ENCODE data around the gene PRDM16.

The PRDM16 gene

DNA sequence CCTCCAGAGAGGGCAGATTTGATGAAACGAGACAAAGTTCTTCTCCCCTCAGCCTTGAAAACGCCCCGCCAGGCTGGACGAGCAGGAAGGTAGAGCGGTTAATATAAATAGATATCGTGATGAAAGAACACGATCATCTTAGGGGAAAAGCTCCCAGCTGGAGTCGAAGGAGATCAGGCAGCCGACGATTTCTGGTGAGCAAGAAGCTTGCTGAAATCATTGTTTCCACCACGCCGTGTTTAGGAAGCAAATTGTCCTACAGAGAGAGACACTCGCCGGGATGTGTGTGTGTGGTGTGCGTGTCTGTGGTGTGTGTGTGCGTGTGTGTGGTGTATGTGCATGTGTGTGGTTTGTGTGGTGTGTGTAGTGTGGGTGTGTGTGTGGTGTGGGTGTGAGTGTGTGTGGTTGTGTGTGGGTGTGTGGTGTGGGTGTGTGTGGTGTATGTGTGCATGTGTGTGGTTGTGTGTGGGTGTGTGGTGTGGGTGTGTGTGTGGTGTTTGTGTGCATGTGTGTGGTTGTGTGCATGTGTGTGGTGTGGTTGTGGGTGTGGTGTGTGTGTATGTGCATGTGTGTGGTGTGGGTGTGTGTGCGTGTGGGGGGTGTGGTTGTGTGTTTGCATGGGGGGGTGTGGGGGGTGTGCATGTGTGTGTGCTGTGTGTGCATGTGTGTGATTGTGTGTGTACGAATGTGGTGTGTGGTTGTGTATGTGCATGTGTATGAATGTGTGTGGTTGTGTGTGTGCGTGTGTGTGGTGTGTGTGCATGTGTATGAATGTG, 340.6 kb downstream of the PRDM16 start:
- DNase-seq, result no peak

DNA sequence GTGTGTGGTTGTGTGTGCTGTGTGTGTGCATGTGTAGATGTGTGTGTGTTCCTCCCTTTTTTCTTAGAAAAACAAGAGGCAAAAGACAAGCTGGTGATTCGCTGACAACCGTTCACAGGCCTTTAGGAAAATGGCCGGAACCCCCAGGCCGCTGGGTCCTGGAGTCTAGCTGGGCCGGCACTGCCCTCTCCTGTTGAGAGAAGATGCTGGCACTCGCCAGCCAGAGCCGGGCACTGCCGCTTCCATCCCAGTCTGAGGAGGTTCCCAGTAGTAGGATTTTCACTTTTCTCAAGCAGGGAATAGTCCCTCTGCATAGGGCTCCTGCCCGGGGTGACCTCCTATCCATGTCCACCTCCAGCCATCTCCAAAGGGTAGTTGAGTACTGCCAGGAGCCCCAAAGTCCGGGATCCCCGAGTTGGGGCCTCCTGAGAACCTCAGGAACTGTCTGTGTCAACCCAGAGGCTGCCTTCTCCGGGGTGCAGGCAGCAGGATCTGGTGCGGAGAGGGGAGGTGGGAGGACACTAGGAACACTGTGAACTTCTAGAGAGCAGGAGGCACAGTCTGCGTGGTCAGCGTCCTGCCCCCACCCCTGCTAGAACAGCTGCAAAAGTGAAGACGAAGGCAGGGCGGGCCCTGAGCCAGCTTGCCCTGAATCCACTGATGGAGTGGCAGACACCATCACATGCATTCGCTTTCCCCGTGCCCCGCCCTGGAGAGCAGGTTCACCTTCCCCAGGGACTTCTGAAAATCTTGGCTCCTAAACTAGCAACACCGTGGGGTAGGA, 341.3 kb downstream of the PRDM16 start:
- no peak for DNase-seq

DNA sequence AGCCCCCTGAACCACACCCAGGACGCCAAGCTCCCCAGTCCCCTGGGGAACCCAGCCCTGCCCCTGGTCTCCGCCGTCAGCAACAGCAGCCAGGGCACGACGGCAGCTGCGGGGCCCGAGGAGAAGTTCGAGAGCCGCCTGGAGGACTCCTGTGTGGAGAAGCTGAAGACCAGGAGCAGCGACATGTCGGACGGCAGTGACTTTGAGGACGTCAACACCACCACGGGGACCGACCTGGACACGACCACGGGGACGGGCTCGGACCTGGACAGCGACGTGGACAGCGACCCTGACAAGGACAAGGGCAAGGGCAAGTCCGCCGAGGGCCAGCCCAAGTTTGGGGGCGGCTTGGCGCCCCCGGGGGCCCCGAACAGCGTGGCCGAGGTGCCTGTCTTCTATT, 342.8 kb downstream of the PRDM16 start:
- DNase-seq, result no peak

DNA sequence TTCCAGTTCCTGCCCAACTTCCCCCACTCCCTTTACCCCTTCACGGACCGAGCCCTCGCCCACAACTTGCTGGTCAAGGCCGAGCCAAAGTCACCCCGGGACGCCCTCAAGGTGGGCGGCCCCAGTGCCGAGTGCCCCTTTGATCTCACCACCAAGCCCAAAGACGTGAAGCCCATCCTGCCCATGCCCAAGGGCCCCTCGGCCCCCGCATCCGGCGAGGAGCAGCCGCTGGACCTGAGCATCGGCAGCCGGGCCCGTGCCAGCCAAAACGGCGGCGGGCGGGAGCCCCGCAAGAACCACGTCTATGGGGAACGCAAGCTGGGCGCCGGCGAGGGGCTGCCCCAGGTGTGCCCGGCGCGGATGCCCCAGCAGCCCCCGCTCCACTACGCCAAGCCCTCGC, 343.4 kb downstream of the PRDM16 start:
- no peak for DNase-seq

DNA sequence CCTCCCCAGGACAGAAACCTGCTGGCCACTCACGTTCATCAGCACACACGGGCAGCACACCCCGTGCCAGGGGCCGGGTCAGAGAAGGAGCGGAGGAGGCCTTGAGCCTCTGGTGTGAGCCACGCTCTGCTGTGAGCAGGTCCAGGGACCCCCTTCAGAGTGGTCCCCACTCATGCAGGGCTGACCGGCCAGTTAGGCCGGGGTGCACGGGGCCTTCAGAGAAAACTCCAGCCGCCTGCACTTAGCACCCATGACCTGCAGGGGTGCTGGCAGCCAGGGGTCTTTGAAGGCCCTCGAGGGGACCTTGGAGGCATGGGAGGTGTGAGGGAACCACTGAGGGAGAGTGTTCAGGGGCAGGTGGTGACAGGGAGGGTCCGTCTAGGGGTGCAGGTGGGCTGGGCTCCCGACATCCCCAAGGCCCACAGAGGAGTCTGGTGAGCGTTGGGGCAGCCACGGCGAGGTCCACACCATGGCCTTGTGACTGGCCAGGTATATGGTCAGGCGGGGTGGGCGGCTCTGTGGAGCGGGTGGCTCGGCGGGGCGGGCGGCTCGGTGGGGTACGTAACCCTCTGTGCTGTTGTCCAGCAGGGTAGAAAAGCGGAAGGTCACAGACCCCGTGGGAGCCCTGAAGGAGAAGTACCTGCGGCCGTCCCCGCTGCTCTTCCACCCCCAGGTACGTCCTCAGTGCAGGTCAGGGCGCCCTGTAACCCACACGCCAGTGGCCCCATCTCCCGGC, 345.1 kb downstream of the PRDM16 start:
- DNase-seq, result no peak

DNA sequence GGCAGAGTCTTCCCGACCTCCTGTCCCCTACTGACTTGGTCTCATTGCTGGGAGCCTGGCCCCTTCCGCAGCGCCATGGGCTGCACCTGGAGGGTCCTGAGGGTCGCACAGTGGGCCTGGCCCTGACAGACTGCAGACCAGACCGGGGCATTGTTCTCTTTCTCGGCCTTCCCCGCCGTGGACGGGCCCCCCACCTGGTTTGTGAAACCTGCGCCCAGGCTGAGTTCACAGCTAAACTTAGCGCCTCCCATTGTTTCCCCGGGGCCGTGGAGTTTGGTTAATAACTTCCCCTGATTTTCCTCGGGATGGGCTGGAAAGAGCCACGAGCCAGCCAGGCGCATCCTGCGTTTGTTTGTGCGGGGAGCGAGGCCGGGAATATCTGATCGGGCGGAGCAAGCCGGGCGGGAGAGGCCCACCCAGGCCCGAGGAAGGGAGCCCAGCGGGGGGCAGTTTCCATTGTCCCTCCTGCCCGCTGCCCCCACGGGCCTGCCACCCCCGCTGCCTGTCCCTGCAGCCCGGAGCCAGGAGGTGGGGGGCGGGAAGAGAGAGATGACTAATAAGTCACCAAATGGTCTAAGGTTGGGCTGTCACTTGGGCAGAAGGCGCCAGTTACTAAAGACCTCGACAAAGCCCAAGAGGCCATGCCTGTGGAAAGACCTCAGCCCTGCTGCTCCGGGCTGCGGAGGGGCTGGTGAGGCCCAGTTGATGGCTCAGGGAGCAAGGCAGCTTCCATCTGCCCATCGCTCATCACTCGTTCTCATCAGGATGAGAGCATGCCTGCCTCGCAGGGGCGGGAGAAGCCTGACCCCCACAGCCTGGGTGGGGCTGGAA, 346.5 kb downstream of the PRDM16 start:
- DNase-seq, result no peak

DNA sequence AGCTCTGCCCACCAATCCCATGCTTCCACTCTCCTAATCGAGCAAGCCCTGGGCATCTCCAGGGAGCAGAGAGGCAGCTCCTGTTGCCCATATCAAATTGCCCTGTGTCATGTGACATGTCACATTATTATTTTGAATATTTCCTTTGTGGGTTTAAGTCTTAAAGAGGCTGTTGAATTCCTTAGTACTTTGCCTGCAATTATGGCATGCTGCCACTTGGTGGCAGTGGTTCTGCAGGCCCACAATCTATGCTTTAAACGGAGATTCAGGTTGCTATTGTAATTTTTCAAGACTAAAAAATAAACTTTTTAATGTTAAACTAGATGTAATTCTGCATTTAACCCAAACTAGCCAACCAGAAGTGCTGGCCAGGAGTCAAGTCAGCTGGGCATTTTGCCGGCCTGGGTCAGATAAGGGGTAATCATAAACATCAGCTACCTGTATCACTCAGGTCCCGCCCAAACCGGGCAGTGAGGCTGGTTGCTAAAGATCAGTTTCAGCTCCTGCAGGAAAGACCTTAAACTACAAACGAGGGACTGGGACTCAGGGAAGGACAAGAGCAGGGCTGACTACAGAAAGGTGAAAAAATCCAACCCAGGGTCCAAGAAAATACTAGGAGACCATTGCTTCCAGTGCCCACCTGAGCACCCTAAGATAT, 348.2 kb downstream of the PRDM16 start:
- DNase-seq, result peak; percentile 1

DNA sequence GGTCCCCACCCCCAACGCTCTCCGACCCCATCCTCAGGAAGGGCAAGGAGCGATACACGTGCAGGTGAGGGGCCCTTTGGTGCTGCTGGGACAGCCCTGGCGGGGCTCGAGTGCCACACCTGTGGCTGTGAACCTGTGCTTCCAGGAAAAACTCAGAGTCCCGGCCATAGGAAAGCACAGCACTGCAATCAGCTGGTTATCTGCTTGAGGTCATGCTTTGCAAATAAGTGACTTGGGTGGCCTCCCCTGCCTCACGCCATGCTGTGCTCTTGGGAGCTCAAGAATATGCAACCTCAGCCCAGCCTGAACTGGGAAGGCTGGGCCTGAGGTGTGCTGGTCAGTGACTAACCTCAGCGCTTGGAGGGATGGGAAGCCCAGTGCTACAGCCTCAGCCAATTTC, 348.9 kb downstream of the PRDM16 start:
- DNase-seq, result no peak

DNA sequence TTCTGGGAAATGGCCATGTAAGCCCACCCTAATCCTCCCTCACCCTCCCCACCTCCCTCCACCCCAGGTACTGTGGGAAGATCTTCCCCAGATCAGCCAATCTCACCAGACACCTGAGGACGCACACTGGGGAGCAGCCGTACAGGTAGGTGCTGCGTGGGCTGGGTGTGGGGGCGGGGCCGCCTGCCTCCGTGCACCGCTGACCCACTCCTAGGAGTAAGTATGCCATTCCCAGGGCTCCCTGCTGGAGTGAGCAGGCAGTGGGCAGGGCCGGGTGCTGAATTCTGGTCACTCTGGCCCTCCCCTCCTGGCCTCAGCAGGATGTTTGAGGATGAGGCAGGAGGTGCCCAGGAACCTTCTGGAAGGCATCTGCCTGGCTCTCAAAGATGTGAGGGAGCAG, 349.6 kb downstream of the PRDM16 start:
- no peak for DNase-seq

DNA sequence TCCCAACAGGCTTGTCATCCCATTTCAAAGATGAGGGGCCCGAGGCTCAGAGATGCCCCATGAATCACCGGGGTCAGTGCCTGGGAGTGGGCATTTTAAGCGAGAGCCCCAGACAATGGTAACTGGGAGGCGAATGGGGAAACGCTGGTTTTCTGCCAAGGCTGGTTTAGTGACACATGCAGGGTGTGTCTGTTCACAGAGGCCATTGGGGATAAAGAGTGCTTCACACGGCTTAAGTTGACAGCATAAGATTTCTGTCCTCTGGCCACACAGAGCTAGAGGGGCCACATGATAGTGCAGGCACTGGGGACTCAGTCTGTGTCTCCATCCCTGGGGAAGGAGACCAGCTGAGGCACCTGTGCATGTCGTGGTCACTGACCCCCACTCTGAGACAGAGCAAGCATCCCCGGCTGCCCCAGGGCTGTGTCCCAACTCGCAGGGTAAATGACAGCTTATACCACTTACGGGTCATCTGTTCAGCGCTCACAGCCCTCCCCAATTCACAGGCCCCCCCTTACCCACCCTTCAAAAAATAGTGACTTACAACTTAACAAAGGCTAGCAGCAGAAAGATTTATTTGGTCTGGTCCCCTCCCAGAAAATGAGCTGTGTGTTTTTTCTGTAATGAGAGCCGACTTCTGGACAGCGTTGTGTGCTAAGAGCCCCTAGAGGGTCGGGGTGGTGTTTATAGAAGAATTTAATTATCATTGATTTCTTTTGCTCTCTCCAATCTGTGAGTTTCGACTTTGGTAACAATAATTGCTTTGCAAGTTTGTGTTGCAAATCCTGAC, 350.6 kb downstream of the PRDM16 start:
- no peak for DNase-seq

DNA sequence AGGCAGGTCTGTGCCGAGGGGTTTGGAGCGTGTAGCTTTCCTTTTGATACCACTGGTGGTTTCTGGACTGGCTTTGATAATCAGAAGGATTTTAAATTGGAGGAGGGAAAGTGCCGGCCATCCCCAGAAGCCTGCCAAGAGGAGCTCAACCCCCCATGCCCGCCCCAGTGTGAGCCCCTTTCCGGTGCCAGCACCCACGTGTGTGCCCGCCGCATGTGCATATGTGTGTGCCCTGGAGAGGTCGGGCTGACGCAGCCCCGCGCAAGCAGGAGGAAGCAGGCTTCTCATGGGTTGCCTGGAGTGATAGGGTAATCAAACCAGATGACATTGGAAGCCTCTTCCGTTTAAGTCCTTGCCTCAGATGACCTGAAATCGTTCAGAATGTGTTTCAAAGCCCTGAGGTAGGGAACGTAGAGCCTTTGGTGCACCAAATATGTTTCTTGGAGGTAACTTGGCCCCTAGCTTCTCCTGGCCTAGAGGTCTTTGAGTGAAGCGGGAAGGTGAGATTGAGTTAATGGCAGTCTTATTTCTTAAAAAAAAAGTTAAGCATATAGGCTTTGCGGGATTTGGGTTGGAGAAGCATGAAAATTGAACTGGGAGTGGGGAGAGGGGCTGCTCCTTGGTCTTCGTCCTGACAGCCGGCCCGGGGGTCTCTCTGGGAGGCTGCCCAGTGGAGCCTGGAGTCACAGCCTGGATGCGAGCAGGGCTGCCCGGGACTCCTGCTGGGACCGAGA, 351.4 kb downstream of the PRDM16 start:
- DNase-seq, result no peak

DNA sequence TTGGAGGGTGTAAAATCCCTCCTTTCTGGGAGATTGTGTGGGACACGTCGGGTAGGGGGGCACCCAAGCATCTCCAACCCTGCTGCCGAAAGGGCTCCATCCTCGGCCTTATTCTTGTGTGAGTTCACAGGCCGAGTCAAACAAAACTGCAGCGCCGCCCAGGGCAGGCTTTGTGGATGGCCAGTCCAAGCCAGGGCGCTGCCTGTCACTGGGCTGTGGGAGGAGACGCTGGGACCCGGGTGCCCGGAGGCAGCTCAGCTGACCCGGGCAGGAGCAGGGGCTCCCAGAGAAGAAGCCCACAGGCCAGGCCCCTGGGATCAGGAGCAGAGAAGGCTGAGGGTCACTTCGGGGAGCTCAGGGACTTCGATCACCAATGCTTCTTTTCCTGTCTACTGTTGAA, 353.6 kb downstream of the PRDM16 start:
- no peak for DNase-seq

DNA sequence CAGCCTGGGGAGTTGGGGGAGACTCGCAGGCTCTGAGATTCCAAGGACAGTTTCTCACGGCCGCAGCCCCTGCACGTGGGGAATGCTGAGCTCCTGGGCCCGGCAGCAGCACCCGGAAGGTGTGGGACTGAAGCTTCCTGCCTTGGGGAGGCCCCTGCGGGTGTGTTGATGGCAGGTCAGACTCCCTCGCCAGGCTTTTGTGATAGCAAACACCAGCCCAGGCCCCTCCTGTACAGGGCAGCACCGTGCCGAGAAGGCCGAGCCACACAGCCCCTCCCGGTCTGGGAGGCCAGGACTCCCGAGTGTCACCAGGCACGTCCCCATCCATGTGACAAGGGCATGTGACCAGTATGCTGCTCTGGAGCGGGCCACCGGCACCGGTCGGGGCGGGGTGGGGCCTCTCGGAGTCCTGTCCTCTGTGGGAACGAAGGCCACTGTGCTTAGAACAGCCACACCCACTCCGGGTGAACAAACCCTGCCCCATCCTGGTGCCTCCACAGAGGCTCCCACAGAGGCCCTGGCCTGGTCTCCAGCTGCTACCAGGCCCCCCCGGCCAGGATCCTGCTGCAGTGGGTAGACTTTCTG, 354.3 kb downstream of the PRDM16 start:
- no peak for DNase-seq

DNA sequence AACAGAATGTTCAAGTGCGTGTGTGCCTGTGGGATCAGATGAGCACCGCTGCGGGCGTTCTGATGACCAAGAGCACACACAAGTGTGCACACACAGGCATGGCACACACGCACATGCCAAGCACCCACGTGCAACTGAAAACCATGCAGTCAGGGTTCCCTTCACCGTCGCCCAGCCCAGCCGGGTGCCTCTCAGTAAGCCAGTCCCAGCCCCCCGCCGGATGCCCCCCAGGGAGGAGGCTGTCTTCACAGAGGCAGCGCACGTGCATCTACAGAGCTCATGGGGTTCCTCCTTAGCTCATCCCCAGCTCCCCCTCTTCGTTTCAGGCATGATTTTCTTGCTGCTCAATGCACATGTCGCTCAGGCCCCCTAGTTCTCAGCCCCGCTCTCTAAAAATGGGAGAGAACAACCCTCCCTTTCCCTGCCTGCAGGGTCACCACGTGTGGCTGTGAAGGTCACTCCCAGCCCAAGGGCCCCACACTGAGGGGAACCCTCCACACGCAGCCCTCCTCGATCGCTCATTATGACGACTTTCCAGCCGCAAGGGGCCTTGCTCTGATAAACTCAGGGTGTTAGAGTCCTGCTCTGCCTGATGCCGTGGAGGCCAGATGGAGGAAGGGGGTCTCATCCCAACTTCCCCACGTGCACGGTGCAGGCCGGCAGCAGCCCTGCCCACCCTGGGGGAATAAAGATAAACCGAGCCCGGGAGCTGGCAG, 355.1 kb downstream of the PRDM16 start:
- no peak for DNase-seq

DNA sequence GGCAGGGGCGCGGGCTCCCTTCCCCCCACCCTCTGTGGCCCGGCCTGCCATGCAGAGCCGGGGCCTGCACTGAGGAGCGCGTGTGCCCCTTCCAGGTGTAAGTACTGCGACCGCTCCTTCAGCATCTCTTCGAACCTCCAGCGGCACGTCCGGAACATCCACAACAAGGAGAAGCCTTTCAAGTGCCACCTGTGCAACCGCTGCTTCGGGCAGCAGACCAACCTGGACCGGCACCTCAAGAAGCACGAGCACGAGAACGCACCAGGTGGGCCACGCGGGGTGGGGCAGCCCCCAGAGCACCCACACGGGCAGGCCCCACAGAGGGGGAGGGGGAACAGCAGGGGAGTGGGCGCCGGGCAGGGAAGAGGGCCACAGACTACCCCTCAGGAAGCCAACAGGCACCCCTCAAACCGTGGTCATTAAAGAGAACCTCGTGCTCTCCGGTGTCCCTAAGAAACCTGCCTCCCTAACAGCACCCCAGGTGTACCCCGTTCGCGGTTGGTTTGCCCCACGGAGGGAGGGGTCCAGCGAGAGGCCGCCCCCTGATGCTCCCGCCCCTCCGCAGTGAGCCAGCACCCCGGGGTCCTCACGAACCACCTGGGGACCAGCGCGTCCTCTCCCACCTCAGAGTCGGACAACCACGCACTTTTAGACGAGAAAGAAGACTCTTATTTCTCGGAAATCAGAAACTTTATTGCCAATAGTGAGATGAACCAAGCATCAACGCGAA, 356.6 kb downstream of the PRDM16 start:
- DNase-seq, result no peak

DNA sequence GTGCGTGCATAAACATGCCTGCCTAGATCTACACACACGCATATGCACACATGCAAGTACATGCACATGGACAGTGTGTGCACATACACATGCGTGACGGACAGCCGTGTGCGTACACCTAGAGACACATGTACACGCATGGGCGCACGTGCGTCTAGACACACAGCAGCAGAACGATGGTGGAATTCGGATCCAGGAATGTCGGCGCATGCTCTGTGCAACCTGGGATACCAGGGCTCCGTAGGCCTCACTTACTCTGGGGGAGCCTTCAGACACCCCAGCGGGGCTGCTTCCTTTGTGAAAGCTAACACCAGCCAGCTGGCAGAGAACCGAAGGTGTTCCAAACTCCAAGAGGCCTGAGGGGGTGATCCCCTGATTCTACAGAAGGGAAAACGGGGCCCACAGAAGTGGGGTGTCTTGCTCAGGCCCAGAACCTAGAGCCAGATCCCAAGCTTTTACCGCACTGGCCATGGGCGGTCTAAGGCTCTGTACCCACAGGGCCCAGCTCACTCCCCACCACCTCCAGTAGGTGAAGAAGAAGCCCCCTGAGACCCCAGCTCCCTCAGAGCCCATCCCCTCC, 358.0 kb downstream of the PRDM16 start:
- no peak for DNase-seq

DNA sequence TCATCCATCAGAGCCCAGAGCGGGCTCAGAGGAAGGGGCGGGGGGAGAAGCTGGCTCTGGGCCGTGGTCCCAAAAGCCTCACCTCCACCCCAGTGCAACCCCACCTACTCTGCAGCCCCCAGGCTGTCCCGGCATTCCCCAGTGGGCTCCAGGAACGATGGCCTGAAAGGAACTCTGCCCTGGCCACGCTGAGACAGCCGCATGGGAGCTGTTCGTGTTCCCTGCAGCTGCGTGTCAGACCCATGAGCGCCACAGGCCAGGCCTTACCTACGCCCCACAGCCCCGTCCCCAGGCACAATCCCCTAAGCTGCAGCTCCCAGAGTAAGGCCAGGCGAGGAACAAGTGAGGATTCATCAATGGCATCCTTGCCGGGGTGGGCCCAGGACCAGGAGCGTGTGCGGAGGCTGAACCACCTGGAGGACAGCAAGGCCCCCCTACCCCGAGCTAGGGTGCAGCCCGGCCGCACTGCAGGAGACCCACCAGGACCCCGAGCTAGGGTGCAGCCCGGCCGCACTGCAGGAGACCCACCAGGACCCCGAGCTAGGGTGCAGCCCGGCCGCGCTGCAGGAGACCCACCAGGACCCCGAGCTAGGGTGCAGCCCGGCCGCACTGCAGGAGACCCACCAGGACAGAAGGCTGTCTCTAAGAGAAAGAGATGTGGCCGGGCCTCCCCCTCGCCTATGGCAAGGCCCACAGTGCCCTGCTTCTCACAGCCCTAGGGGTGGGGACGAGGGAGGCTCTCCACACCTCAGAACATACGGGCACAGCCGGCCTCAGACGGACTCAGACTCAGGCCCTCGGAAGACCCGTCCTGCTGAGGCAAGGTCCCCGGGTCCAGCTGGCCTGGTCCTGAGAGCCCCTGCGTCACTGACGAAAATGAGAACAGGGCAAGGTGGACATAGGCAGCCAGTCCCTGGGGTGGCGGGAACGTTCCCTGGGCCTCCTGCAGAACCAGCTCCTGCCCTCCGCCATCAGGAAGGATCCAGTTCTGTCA, 359.0 kb downstream of the PRDM16 start:
- no peak for DNase-seq

Data from inflammatory macrophage treated with lipopolysaccharide for 4 hours (primary cell).